Choroid plexus epithelial cell (primary cell): ENCODE data around the gene CA7.

ENCODE experiments used
- DNase-seq: peaks from one replicate; pipeline ENCODE4 v3.0.0-alpha.2; 2010; ENCODE audit warnings: low read depth
- H3K4me3 ChIP-seq: 2 replicates; pipeline ENCODE4 v1.5.1; 2011; ENCODE audit warnings: low read depth, mild to moderate bottlenecking, control low read depth, low read length, moderate library complexity
- TF ChIP-seq, protein P1 (sequence below): conservative IDR thresholded peaks from 2 replicates; pipeline ENCODE4 v1.5.1; 2011; ENCODE audit warnings: low read depth, mild to moderate bottlenecking, control low read depth, inconsistent platforms, low read length, moderate library complexity

The CA7 gene

DNA sequence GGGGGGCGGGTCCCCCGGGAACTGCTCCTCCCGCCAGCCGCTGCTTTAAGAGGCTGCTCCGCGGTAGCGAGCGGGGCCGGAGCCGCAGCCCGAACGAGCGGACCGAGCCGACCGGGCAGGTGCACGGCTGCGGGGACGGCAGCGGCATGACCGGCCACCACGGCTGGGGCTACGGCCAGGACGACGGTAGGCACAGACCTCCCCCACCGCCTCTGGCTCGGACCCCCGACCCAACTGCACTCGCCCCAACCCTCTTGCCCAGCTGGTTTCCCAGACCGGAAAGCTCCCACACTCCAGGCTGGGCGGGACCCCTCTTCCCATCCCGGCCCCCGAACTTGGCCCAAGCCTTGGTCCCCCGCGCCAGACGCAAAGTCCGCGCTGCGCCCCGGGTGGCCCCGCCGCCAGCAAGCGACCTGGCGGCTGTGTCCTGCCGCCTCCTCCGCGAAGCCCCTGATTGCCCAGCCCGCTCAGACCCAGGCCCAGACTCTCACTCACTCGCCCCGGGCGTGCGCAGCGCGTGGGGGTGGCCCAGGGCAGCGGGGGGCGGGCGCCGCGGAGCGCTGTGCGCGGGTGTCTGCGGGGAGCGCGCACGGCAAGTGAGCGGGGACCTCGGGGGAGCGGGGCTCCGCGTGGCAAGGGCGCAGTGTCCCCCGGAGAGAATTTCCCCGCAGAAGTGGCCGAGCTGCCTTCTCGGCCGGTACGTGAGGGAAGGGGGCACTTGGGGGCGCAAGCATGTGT lies at the start of gene CA7:
CA7 (plus strand) TSS at position 73 of the 738 bp plus-strand sequence; CDS start at position 147, 74 bp downstream.
- no peak for DNase-seq
- H3K4me3 ChIP-seq: peak within 1 kb of the TSS; percentile 48
- TF ChIP-seq, protein P1, sequence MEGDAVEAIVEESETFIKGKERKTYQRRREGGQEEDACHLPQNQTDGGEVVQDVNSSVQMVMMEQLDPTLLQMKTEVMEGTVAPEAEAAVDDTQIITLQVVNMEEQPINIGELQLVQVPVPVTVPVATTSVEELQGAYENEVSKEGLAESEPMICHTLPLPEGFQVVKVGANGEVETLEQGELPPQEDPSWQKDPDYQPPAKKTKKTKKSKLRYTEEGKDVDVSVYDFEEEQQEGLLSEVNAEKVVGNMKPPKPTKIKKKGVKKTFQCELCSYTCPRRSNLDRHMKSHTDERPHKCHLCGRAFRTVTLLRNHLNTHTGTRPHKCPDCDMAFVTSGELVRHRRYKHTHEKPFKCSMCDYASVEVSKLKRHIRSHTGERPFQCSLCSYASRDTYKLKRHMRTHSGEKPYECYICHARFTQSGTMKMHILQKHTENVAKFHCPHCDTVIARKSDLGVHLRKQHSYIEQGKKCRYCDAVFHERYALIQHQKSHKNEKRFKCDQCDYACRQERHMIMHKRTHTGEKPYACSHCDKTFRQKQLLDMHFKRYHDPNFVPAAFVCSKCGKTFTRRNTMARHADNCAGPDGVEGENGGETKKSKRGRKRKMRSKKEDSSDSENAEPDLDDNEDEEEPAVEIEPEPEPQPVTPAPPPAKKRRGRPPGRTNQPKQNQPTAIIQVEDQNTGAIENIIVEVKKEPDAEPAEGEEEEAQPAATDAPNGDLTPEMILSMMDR: no peak

DNA sequence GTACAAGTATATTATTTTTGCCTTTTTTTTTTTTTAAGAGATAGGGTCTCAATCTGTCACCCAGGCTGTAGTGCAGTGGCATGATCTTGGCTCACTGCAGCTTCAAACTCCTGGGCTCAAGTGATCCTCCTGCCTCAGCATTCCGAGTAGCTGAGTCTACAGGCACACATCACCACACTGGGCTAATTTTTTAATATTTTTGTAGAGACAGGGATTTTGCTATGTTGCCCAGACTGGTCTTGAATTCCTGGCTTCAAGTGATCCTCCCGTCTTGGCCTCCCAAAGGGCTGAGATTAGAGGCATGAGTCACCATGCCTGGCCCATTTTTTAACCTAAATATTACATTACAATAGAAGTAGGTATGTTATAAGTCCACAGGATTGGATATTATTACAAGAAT lies 46.1 kb upstream of the CA7 start:
- DNase-seq: peak; percentile 13

DNA sequence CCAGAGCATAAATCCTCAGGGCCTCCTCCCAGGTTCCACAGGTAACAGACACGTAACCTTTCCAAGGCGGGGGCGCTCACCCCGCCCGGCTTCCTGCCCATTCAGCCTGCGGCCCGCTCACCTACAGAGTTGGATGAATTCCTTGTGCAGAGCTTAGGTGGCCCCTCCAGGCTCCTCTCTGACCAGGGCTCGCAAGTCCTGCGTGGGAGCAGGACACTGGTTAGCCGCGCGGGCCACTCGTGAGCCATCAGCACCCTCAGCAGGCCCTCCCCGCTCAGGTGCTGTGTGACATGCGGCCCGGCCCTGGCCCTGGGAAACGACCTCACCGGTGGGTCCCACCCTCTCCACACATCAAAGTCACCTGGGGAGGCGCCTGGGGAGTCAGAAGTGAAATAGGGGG lies 43.4 kb upstream of the CA7 start:
- DNase-seq: no peak
- TF ChIP-seq, protein P1: no peak
- H3K4me3 ChIP-seq: no peak overlapping the region

More for the DNA sequence above, 46.1 kb upstream of the CA7 start:
- H3K4me3 ChIP-seq: no peak overlapping the region
- TF ChIP-seq, protein P1: no peak

DNA sequence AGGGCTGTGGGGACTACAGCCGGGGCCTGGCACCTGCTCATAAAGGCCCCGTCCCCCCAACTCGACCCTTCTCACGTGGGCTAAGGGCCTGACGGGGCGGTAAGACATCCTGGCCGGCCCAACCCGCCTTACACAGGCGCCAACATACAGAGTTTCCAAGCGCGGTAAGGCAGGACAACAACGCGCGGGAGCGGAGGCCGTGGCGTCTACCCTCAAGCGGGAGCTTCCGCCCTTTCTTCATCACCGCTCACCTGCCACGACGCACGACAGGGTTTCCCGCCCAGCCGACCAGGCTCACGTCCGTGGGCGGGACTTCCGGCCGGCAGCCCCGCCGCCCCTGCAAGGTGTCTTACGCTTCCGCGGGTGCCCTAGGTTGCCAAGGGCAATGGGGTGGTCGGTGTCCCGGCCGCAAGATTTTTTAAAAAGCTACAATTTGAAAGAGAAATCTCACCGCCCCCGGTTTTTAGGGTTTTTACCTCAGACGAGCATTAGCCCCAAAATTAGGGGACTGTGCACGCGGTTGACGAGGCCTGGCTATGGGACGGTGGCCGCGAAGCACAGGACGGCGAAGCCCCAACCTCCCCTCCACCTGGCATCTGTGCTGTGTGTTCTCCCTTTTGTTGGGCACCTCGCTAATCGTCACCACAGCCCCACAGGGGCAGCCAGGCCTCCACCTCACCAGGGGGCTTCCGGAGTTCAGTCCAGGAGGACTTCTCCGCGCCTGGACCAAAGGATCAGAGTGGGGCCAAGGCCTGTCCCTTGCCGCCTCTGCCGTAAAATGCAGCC lies 42.7 kb upstream of the CA7 start, which contains the start of gene TERB1:
TERB1 (minus strand) TSS at position 265 of the 786 bp plus-strand sequence. CDS start 4,786 bp downstream, outside the sequence.
- TF ChIP-seq, protein P1: no peak
- no peak for DNase-seq
- no peak within 1 kb of the TSS for H3K4me3 ChIP-seq

DNA sequence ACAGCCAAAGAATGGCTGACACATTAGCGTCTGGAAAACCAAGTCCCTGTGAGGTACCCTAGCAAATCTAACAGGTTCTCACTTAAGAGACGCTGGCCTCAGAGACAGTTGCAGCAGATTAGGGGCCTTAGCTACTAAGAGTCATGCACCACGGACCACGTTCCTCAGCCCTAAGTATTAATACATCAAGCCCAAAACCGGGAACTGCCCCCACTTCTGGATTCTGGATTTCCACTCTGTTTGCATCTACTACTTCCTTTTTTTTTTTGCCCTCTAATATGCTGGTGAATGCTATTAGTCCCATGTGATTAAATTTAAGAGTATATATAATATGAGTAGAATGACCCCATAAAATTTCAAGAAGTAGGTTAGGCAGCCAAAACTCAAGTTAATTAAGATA lies 42.1 kb upstream of the CA7 start:
- H3K4me3 ChIP-seq: no peak overlapping the region
- DNase-seq: no peak
- TF ChIP-seq, protein P1: no peak

DNA sequence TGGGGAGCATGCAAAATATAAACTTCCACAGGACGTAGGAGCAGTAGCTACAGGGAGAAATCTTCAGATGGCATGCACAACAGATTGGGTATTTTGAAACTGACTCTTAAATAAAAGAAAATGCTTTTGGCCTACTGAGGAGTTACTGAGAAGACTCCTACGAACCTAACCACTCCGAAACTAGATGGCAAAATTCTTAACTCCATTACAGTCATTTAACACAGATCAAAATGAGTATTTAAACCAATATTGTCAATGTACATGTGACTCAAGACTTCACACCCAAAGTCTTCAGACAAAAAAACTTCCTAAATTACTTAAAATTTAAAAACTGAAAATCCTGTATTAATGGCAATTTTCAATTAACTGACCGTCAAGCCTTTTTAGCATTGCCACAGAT lies 34.4 kb upstream of the CA7 start:
- TF ChIP-seq, protein P1: no peak
- no peak for DNase-seq
- no peak overlapping the region for H3K4me3 ChIP-seq
